Thyroid gland (tissue), 4 donors: ENCODE results near the gene ZNF750. TPM values are rescaled to one million over a fixed set of nuclear protein-coding genes. Genes with fewer than 3 reads are reported as not detected.

Experiments used
- DNase-seq, 2 donors: peaks; one replicate each; pipeline ENCODE4 v3.0.0-alpha.2; 2019
- H3K27ac ChIP-seq, 3 donors: fragments of 200-600 bp; sonication (generic); 1 replicate in 2 of 3; 2 replicates in 1 of 3; pipeline ENCODE4 v1.5.1; 2016 to 2019; ENCODE audit warnings: mild to moderate bottlenecking in 1 of 3, moderate library complexity in 1 of 3
- H3K27me3 ChIP-seq: fragments of 200-600 bp; sonication (generic); one replicate; pipeline ENCODE4 v1.5.1; 2019
- H3K36me3 ChIP-seq, 2 donors: fragments of 200-600 bp; sonication (generic); one replicate each; pipeline ENCODE4 v1.5.1; 2016 to 2019
- H3K4me1 ChIP-seq, 2 donors: fragments of 200-600 bp; sonication (generic); one replicate each; pipeline ENCODE4 v1.5.1; 2017 to 2019
- H3K4me3 ChIP-seq, 3 donors: fragments of 200-600 bp; sonication (generic); replicated peaks in 1 of 3; 1 replicate in 2 of 3; 2 replicates in 1 of 3; pipeline ENCODE4 v1.5.1; 2016; ENCODE audit warnings: mild to moderate bottlenecking in 1 of 3
- H3K9me3 ChIP-seq: fragments of 200-600 bp; sonication (generic); one replicate; pipeline ENCODE4 v1.5.1; 2017
- CTCF ChIP-seq, 6 experiments: fragments of 200-600 bp in 3 of 6; fragments of 450-650 bp in 3 of 6; sonication (generic) in 3 of 6; IDR thresholded peaks; one replicate each; pipeline ENCODE4 v1.5.1; 2016 to 2019; ENCODE audit warnings: antibody characterized with exemption in 6 of 6, mild to moderate bottlenecking in 2 of 6, inconsistent platforms in 1 of 6, moderate library complexity in 1 of 6
- POLR2A ChIP-seq, 2 donors: fragments of 450-650 bp; IDR thresholded peaks; one replicate each; pipeline ENCODE4 v1.6.1; 2017; ENCODE audit warnings: antibody characterized with exemption in 2 of 2, mild to moderate bottlenecking in 2 of 2, moderate library complexity in 1 of 2
- WGBS, 2 donors: methylation state at CpG; one replicate each; pipeline ENCODE4 v1.1.5; 2017; 5-methylcytosine and 5-hydroxymethylcytosine counted together
- intact Hi-C: fragments of 100-400 bp; cut with DNase I; formaldehyde crosslinking; loops from one replicate; pipeline ENCODE4 v1.15.1; 2023
- total RNA-seq, 4 donors: library from RNA; depleted of rRNA; stranded (reverse); fragments of >200 nt; gene quantifications; one replicate each; pipeline ENCODE4 v1.2.3, GENCODE V29; 2016

The ZNF750 gene
- total RNA-seq, 4 donors from 2014 or later, result 3.0 to 6.0 (median 4.5) TPM

DNA sequence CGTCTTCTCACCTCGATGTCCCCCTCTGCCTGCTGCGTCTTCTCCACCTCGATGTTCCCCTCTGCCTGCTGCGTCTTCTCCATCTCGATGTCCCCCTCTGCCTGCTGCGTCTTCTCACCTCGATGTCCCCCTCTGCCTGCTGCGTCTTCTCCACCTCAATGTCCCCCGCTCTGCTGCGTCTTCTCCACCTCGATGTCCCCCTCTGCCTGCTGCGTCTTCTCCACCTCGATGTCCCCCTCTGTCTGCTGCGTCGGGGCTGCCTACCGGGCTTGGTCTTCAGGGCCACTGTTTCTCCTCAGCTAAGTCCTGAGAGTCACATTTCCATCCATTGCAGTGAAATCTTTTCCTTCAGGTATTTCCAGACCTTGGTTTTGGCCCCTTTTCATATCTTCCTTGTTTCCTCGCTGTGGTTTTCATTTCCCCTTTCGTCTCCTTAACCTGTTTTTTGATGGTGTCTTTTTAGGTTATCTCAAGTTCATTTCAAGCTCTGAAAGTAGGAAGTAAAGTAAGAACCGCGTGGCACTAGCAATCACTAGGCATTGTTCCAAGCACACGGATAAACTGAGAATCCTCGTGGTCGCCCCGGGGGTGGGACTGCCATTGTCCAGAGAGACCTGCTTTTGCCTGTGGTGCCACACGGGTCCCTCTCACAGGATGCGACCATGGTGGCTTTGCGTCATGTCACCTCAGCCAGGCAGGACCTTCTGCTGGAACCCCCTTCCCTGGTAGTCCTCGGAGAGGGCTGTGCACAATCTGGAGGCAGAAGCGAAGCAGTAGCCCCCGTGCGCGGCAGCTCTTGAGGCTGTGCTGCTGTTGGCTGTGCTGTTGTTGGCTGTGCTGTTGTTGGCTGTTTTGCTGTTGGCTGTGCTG, 9.5 kb upstream of the ZNF750 start:
- Histone ChIP-seq H3K4me3 (no peak overlapping the region), H3K27me3 (no peaks in the 10 kb centered on the region), H3K36me3 (no peaks in the 10 kb centered on the region), H3K27ac (no peak overlapping the region), H3K4me1 (peaks cover 9% of the 10 kb centered on the region in 2 donors), H3K9me3 (no peaks in the 10 kb centered on the region)
- TF ChIP-seq POLR2A (IDR thresholded peaks at IDR 0.05) (no peak), CTCF (IDR thresholded peaks at IDR 0.05) (no peak)
- no peak for DNase-seq
- WGBS, 2 donors, result 87% methylated on average over 33 of the region's 33 CpGs
- intact Hi-C loops, result loop anchor here (10.0 kb wide), 1 partner anchor 45 kb away; no protein-coding TSS in a partner anchor

GRCh38 chr17:82848022-82848592, 8.3 kb upstream of the ZNF750 start:
- WGBS, 2 donors, result 32 to 34% methylated on average over 23 of the region's 23 CpGs
- peaks cover 9 to 12% of the 10 kb centered on the region in 2 donors for H3K4me1 ChIP-seq
- DNase-seq, result peak; percentile 84 to 90
- TF ChIP-seq CTCF (IDR thresholded peaks at IDR 0.05), result no peak
- TF ChIP-seq POLR2A (IDR thresholded peaks at IDR 0.05), result peak in 1 of 2 donors; percentile 70
- intact Hi-C loops, result loop anchor here (10.0 kb wide), 1 partner anchor 47 kb away; no protein-coding TSS in a partner anchor
- H3K9me3 ChIP-seq, result no peaks in the 10 kb centered on the region
- peak overlapping the region; percentile 89 to 94 (median 93) for H3K27ac ChIP-seq
- no peaks in the 10 kb centered on the region for H3K27me3 ChIP-seq
- H3K36me3 ChIP-seq, result no peaks in the 10 kb centered on the region
- H3K4me3 ChIP-seq, result no peak overlapping the region

GRCh38 chr17:82846061-82846691, 6.4 kb upstream of the ZNF750 start:
- H3K4me3 ChIP-seq, result peak overlapping the region in 1 of 3 donors; percentile 18
- intact Hi-C loops, result loop anchor here (10.0 kb wide), 1 partner anchor 49 kb away; no protein-coding TSS in a partner anchor
- TF ChIP-seq CTCF (IDR thresholded peaks at IDR 0.05), result no peak
- no peak for TF ChIP-seq POLR2A (IDR thresholded peaks at IDR 0.05)
- no peak for DNase-seq
- no peaks in the 10 kb centered on the region for H3K27me3 ChIP-seq
- H3K36me3 ChIP-seq, result no peaks in the 10 kb centered on the region
- WGBS, 2 donors, result 82 to 85% methylated on average over 23 to 24 of the region's 25 CpGs
- peaks cover 9 to 12% of the 10 kb centered on the region in 2 donors for H3K4me1 ChIP-seq
- peak overlapping the region; percentile 17 to 89 (median 66) for H3K27ac ChIP-seq
- no peaks in the 10 kb centered on the region for H3K9me3 ChIP-seq

DNA sequence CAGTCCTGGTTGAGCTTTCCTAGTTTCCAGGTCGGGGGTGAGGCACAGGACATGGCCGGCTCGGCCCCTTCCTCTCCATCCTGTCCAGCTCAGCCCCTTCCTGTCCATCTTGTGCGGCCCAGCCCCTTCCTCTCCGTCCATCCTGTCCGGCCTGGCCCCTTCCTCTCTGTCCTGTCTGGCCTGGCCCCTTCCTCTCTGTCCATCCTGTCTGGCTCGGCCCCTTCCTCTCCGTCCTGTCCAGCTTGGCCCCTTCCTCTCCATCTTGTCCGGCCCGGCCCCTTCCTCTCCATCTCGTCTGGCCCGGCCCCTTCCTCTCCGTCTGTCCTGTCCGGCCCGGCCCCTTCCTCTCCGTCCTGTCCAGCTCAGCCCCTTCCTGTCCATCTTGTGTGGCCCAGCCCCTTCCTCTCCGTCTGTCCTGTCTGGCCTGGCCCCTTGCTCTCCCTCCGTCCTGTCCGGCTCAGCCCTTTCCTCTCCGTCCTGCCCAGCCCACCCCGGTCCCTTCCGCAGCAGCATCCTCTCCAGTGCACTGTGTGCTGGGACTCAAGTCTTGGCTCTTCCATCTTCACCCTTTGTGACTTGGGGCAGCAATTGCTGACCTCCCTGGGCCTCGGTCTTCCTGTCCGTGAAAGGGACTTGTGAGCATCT, 5.5 kb upstream of the ZNF750 start:
- peak in 1 of 2 donors; percentile 40 for DNase-seq
- H3K9me3 ChIP-seq, result no peaks in the 10 kb centered on the region
- H3K36me3 ChIP-seq, result no peaks in the 10 kb centered on the region
- H3K27me3 ChIP-seq, result no peaks in the 10 kb centered on the region
- intact Hi-C loops, result loop anchor here (10.0 kb wide), 1 partner anchor 50 kb away; no protein-coding TSS in a partner anchor
- TF ChIP-seq CTCF (IDR thresholded peaks at IDR 0.05) (no peak), POLR2A (IDR thresholded peaks at IDR 0.05) (no peak)
- H3K4me3 ChIP-seq, result peak overlapping the region in 1 of 3 donors; percentile 18
- H3K27ac ChIP-seq, result peak overlapping the region in 1 of 3 donors; percentile 7
- 73 to 76% methylated on average over 24 of the region's 24 CpGs for WGBS, 2 donors
- peaks cover 9 to 12% of the 10 kb centered on the region in 2 donors for H3K4me1 ChIP-seq
